GM12891 (cell line): ENCODE results near the gene TROAP.

Experiments used
- POLR2A ChIP-seq: IDR thresholded peaks from 2 replicates; pipeline ENCODE4 v1.6.1; 2011; ENCODE audit warnings: low read depth, low read length, control low read depth
- TAF1 ChIP-seq: IDR thresholded peaks from 2 replicates; pipeline ENCODE4 v1.6.1; 2011; ENCODE audit warnings: low read depth, low read length, control low read depth

DNA sequence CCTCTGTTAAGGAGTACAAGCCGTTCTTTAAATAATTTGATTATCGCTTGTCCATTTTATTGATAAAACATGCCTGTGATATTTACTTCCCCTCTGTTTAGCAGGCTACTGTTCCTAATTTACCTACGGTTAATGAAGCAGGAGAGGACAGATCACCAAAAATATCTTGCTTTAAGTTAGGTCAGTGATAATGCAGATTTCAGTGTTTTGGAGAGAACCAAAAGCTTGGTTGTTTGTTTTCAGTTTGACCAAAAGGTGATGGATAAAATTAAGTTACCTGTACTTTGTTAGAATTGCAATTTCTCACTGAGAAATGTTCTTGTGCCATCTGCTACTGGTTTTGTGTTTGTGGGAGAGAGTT is 45.2 kb downstream of the TROAP start:
- TF ChIP-seq TAF1 (no peak), POLR2A (no peak)
